GM13977 (cell line): Measurements from ENCODE around the gene CAMTA1.

Experiments
- DNase-seq: peaks from one replicate; pipeline ENCODE4 v3.0.0; 2012; ENCODE audit warnings: low spot score
- CTCF ChIP-seq: IDR thresholded peaks from 2 replicates; pipeline ENCODE4 v1.5.1; 2012; ENCODE audit warnings: mild to moderate bottlenecking, control low read depth; ENCODE audit not compliant: insufficient read depth; ENCODE audit errors: extremely low read depth, missing control alignments
- in situ Hi-C: fragments of 300-500 bp; cut with MboI; formaldehyde crosslinking; loops from one replicate; pipeline ENCODE4 v1.12.0; 2022; ENCODE audit warnings: low sequenced_read_pairs, low pct_unique_long_range_greater_than_20kb, mixed read lengths, inconsistent platforms; ENCODE audit not compliant: unreplicated experiment

Gene CAMTA1

DNA sequence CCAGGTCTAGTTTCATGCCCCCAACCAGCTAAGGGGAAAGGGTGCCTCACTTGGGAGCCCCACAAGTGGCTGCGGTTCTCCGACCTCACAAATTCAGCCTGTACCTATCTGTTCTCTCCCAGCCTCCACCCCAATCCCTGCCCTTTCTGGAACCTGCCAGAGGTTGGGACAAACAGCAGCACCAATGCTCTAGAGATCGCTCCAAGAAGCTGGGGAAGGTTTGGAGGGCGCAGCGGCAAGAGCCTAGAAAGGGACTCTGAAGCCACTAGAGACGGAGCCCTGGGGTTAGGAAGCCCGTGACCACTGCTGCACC is 742.4 kb downstream of the CAMTA1 start:
- TF ChIP-seq CTCF = no peak
- no peak for DNase-seq
- in situ Hi-C loops = no loop called here

DNA sequence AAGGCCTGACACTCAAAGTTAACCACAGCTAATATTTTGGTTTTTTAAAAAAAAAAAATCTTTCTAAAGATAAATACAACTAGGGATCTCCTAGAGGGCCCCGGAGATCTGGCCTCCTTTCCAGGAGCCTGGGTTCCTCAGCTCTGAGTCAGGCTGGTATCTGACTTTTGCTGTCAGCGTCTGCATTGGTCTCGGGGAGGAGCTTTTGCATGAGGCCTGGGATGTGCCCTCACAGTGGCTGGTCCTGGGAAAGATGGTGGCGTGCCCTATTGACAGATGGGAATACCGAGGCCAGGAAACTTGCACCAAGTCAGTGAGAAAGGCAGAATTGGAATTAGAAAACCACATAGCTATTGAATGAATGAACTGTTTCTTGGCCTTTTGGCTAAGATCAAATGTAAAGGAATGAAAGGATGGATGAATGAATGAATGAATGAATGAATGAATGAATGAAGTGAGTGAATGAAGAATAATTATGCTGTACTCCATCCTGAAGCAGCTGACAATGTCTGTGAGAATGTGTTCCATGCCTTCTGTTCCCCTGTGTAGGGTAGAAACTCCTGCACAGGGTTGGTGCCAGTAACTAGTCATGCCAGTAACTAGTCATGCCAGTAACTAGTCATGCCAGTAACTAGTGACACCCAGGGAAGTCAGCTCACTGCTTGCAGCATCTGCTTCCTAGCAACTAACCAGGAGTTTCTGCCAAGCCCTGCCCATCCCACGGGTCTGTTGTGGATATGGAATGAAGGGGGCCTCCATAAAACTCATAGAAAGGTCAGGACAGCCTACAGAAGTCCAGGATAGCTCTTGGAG is 743.3 kb downstream of the CAMTA1 start:
- in situ Hi-C loops = no loop called here
- no peak for DNase-seq
- TF ChIP-seq CTCF = no peak

DNA sequence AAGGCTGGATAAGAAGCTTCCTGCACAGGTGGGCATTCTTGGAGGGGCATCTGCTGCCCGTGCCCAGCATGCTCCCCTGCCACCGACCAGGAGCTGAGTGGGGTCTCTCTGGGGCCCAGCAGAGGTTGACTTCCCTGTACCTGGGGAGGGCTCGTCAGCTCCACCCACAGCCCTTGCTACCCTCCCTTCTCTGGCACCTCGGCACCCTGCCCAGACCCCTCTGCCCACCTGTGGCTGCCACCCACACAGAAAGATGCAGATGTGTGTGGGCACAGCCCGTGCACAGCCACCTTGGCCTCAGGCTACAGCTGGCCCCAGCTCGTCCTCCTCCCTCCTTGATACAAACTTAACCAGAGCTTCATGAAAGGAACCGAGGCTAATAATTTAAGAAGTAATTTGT is 744.7 kb downstream of the CAMTA1 start:
- in situ Hi-C loops = no loop called here
- no peak for TF ChIP-seq CTCF
- no peak for DNase-seq

DNA sequence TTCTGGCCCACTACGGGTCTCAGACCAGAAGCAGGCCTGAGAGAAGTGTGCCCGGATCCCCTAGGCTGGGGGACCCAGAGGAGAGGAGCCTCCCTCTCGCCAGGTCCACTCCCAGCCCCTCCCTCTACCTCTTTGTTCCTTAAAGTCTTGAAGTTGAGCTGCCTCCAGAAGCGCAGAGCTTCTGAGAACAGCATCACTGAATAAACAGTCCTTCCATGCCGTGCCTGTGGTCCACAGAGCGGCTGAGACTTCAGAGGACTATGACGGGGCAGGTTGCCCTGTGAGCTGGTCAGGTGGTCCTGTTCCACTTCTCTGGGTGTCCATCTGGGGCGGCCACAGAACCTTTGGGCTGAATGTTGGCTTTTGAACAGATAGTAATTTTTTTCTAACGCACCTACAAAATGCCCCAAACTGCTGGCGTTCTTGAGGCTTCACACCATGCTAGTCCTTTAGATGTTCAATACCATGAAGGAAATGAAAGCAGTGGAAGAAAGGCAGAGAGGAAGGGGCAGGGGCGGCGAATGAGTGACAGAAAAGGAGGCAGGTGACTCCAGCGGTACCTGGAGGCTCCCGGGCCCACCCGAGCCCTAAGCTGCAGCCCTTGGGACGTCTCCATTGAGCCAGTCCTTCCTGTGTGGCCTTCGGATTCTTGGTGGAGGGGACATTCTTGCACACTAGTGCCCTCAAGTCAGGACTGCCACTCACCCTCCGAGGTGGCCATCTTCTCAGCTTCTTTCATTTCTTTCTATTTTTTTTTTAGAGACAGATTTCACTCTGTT is 746.5 kb downstream of the CAMTA1 start:
- in situ Hi-C loops = no loop called here
- DNase-seq = no peak
- no peak for TF ChIP-seq CTCF

GRCh38 chr1:7533006-7533405 is 747.8 kb downstream of the CAMTA1 start:
- in situ Hi-C loops = no loop called here
- no peak for TF ChIP-seq CTCF
- DNase-seq = no peak

DNA sequence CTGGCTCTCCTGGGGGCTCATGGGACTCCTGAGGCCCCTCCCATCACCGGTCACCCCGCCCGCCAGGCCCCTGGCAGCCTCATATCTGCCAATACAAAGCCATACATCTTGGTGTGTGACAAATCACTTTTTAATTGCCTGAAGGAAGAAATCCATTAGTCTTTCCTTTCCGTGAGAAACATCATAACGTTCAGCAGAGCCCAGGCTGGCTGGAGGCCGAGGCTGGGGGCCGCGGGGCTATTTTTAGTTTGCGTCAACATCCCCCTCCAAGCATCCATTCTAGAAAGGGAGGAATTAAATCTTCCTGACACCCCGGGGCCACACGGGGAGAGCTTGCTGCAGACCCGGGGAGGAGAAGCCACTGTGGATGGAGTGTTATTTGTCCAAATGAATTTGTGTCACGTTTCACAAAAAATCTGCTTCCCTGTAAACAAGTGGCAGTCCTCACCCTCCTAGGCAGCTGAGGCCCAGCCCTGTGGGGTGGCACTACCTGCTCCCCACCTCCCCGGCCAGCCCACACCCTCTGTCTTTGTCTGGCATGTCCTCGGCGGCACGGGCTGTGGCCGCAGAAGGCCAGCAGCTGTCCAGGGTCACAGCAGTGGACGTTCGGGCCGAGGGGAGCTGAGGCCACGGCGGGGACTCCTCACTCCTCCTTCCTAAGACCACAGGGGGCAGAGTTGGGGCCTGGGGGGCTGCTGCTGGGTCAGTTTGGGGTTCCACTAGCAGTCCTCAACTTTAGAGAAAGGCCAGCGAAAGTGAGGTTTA is 749.0 kb downstream of the CAMTA1 start:
- no peak for DNase-seq
- TF ChIP-seq CTCF = no peak
- in situ Hi-C loops = no loop called here
